NCI-H2196 (cell line): ENCODE data around the gene PTPRE.

Experiments used
- DNase-seq: peaks from one replicate; lab custom pipeline; 2025; ENCODE audit not compliant: unreplicated experiment; lab: John Stamatoyannopoulos, UW

PTPRE gene

GRCh38 chr10:128070161-128070560 is 163.3 kb downstream of the PTPRE start:
- DNase-seq, result no peak

GRCh38 chr10:128070721-128071416 is 164.0 kb downstream of the PTPRE start:
- no peak for DNase-seq

- no peak for DNase-seq
Observed at GRCh38 chr10:128071417-128071782, 164.5 kb downstream of the PTPRE start.

GRCh38 chr10:128072046-128072445 is 165.1 kb downstream of the PTPRE start:
- DNase-seq, result no peak

- DNase-seq, result no peak
Observed at GRCh38 chr10:128072941-128073645, 166.2 kb downstream of the PTPRE start.

GRCh38 chr10:128073890-128074289 is 167.0 kb downstream of the PTPRE start:
- DNase-seq, result no peak

GRCh38 chr10:128074589-128074988 is 167.7 kb downstream of the PTPRE start:
- DNase-seq, result no peak

- no peak for DNase-seq
Observed at GRCh38 chr10:128077155-128077875, 170.4 kb downstream of the PTPRE start.

- peak; percentile 3 for DNase-seq
Observed at GRCh38 chr10:128078136-128078969, 171.4 kb downstream of the PTPRE start.

GRCh38 chr10:128080231-128080630 is 173.3 kb downstream of the PTPRE start:
- no peak for DNase-seq

- no peak for DNase-seq
Observed at GRCh38 chr10:128080641-128081040, 173.7 kb downstream of the PTPRE start.

GRCh38 chr10:128081222-128081621 is 174.3 kb downstream of the PTPRE start:
- no peak for DNase-seq

- no peak for DNase-seq
Observed at GRCh38 chr10:128081720-128082119, 174.8 kb downstream of the PTPRE start.

- DNase-seq, result no peak
Observed at GRCh38 chr10:128083191-128083895, 176.4 kb downstream of the PTPRE start.

GRCh38 chr10:128084364-128084763 is 177.5 kb downstream of the PTPRE start:
- no peak for DNase-seq

GRCh38 chr10:128084991-128085390 is 178.1 kb downstream of the PTPRE start:
- DNase-seq, result no peak

GRCh38 chr10:128086003-128086863 is 179.3 kb downstream of the PTPRE start:
- no peak for DNase-seq

- DNase-seq, result no peak
Observed at GRCh38 chr10:128087146-128087883, 180.4 kb downstream of the PTPRE start.
